ENCODE measurements around the gene SECTM1.

SECTM1 gene

DNA sequence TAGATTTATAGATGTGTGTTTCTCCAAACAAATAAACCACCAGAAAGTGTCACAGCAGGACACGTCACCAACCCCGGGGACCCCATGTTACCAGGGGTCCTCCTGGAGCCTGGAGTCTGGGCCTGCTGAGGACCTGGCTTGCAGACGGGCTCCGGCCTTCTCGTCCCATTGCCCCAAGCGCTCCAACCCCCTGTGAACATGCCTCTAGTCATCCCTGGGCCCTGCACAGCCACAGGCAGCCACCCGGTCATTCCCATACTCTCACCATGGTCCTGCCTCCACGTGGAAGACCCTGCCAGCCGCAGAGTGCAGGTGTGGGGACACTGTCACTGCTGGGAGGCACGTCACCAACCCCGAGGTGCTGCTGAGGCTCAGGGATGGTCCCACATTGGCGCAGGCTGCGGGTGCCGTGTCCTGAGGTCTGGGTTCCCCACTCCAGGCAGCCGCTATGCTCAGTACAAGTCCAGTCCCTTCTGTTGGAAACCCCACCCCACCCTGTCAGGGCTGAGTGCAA, 4.5 kb downstream of the SECTM1 start:
- no peaks in the 10 kb centered on the region for H3K9me3 ChIP-seq (ENCODE audit: control insufficient read depth, insufficient read depth, low read length)
- no peaks in the 10 kb centered on the region for H3K36me3 ChIP-seq (ENCODE audit: control insufficient read depth, low read length)
- no peaks in the 10 kb centered on the region for H4K20me1 ChIP-seq (ENCODE audit: control insufficient read depth, insufficient read depth, low read depth, low read length)
- no peaks in the 10 kb centered on the region for H3K9me2 ChIP-seq (replicated peaks; ENCODE audit: control insufficient read depth, low read length)
- H3K27ac ChIP-seq (ENCODE audit: low read depth, low read length) = no peak overlapping the region
- no peak overlapping the region for H3K4me3 ChIP-seq (ENCODE audit: low read length)
- no peaks in the 10 kb centered on the region for H3K79me2 ChIP-seq (ENCODE audit: control insufficient read depth, low read length)
- TF ChIP-seq, protein P1, sequence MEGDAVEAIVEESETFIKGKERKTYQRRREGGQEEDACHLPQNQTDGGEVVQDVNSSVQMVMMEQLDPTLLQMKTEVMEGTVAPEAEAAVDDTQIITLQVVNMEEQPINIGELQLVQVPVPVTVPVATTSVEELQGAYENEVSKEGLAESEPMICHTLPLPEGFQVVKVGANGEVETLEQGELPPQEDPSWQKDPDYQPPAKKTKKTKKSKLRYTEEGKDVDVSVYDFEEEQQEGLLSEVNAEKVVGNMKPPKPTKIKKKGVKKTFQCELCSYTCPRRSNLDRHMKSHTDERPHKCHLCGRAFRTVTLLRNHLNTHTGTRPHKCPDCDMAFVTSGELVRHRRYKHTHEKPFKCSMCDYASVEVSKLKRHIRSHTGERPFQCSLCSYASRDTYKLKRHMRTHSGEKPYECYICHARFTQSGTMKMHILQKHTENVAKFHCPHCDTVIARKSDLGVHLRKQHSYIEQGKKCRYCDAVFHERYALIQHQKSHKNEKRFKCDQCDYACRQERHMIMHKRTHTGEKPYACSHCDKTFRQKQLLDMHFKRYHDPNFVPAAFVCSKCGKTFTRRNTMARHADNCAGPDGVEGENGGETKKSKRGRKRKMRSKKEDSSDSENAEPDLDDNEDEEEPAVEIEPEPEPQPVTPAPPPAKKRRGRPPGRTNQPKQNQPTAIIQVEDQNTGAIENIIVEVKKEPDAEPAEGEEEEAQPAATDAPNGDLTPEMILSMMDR (IDR thresholded peaks at IDR 0.05; ENCODE audit: low read depth, low read length, poor library complexity, severe bottlenecking) = no peak
- no peak for TF ChIP-seq EZH2phosphoT487 (IDR thresholded peaks at IDR 0.05; ENCODE audit: borderline replicate concordance, low read length)
- H3K4me1 ChIP-seq (ENCODE audit: control insufficient read depth, low read length) = peaks cover 6% of the 10 kb centered on the region; the same call in 1 of the 2 replicates
- peaks cover 49% of the 10 kb centered on the region for H3K27me3 ChIP-seq (ENCODE audit: control insufficient read depth, low read length)
- no peaks in the 10 kb centered on the region for H3F3A ChIP-seq (ENCODE audit: control insufficient read depth, insufficient read depth)
- no peak overlapping the region for H3K4me2 ChIP-seq (ENCODE audit: low read length)

DNA sequence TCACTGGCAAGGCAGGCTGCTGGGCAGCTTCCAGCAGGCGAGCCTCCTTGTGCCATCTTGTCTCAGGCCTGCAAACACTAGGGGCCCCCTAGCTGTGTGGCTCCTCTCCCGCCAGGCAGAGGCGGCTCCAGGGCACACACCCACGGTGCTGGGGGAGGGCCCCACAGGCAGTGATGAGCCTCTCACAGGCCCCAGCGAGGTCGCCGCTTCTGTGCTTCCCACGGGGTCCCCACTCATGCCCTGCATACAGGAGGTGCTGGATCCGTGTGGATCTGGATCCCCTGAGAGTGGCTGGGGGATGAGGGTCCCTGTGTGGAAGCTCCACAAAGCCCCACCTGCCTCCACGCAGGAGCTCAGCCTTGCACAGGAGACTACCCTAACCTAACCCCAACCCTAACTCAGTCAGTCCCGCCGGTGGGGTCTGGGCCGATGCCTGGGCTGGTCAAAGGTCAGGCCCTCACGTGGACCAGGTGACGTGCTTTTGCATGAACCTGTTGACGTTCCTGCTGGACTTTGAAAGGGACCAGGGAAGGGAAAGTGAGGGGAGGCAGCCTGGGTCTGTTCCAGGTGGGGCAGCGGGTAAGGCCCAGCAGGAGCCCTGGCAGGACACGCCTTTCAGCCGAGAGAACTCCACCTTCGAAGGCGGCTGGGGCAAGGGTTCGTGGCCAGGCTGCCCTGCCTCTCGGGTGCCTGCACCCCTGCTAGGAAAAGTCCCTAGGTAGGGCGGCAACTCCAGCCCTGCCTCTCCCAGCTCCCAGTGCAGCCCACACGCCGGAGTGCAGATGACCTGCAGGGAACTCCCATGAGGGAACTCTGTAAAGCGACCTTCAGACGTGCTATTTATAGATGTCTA, 5.2 kb downstream of the SECTM1 start:
- H4K20me1 ChIP-seq (ENCODE audit: control insufficient read depth, insufficient read depth, low read depth, low read length) = no peaks in the 10 kb centered on the region

DNA sequence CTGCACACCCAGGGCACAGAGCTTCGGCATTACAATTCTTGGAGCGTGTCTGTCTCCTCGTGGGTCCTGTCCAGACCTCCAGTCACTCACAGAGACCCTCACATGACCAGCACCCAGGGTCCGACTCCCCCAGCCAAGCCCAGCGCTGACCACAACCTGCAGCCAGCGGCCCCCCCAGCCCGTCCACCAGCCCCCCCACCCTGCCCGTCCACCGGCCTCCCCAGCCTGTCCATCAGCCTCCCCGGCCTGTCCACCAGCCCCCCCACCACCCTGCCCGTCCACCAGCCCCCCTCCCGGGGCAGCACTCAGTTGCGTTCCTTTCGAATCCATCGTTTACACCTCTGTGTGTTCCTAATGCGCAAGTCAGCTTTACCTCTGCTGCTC, 5.8 kb downstream of the SECTM1 start:
- no peaks in the 10 kb centered on the region for H3F3A ChIP-seq (ENCODE audit: control insufficient read depth, insufficient read depth)
- H3K36me3 ChIP-seq (ENCODE audit: control insufficient read depth, low read length) = no peaks in the 10 kb centered on the region
- no peaks in the 10 kb centered on the region for H4K20me1 ChIP-seq (ENCODE audit: control insufficient read depth, insufficient read depth, low read depth, low read length)
- no peaks in the 10 kb centered on the region for H3K9me2 ChIP-seq (replicated peaks; ENCODE audit: control insufficient read depth, low read length)
- peaks cover 6% of the 10 kb centered on the region; the same call in 1 of the 2 replicates for H3K4me1 ChIP-seq (ENCODE audit: control insufficient read depth, low read length)
- peaks cover 36% of the 10 kb centered on the region for H3K27me3 ChIP-seq (ENCODE audit: control insufficient read depth, low read length)
- H3K9me3 ChIP-seq (ENCODE audit: control insufficient read depth, insufficient read depth, low read length) = no peaks in the 10 kb centered on the region
- no peak overlapping the region for H3K4me3 ChIP-seq (ENCODE audit: low read length)
- TF ChIP-seq, protein P1 (IDR thresholded peaks at IDR 0.05; ENCODE audit: low read depth, low read length, poor library complexity, severe bottlenecking) = no peak
- no peak for TF ChIP-seq EZH2phosphoT487 (IDR thresholded peaks at IDR 0.05; ENCODE audit: borderline replicate concordance, low read length)
- H3K4me2 ChIP-seq (ENCODE audit: low read length) = no peak overlapping the region
- H3K79me2 ChIP-seq (ENCODE audit: control insufficient read depth, low read length) = no peaks in the 10 kb centered on the region
- H3K27ac ChIP-seq (ENCODE audit: low read depth, low read length) = no peak overlapping the region

More for the DNA sequence above, 5.2 kb downstream of the SECTM1 start:
- no peaks in the 10 kb centered on the region for H3K9me2 ChIP-seq (replicated peaks; ENCODE audit: control insufficient read depth, low read length)
- H3K9me3 ChIP-seq (ENCODE audit: control insufficient read depth, insufficient read depth, low read length) = no peaks in the 10 kb centered on the region
- H3K36me3 ChIP-seq (ENCODE audit: control insufficient read depth, low read length) = no peaks in the 10 kb centered on the region
- H3K27me3 ChIP-seq (ENCODE audit: control insufficient read depth, low read length) = peaks cover 42% of the 10 kb centered on the region
- H3F3A ChIP-seq (ENCODE audit: control insufficient read depth, insufficient read depth) = no peaks in the 10 kb centered on the region
- H3K79me2 ChIP-seq (ENCODE audit: control insufficient read depth, low read length) = no peaks in the 10 kb centered on the region
- H3K4me1 ChIP-seq (ENCODE audit: control insufficient read depth, low read length) = peaks cover 6% of the 10 kb centered on the region; the same call in 1 of the 2 replicates
- TF ChIP-seq, protein P1 (IDR thresholded peaks at IDR 0.05; ENCODE audit: low read depth, low read length, poor library complexity, severe bottlenecking) = no peak
- no peak for TF ChIP-seq EZH2phosphoT487 (IDR thresholded peaks at IDR 0.05; ENCODE audit: borderline replicate concordance, low read length)
- no peak overlapping the region for H3K4me2 ChIP-seq (ENCODE audit: low read length)
- no peak overlapping the region for H3K4me3 ChIP-seq (ENCODE audit: low read length)
- H3K27ac ChIP-seq (ENCODE audit: low read depth, low read length) = no peak overlapping the region

Measured in DOHH2 (cell line).